K562 (cell line): ENCODE data around the gene AHCYL2. TPM values are rescaled to one million over a fixed set of nuclear protein-coding genes. Genes with fewer than 3 reads are reported as not detected.
A peak's percentile ranks its signal among the peaks of the same experiment; 100 is the strongest.

Experiments used
- ATAC-seq: fragments of 200-7000 bp; cut with Tn5 transposase; 3 replicates; pipeline ENCODE4 v1.9.1; 2020; ENCODE audit warnings: moderate library complexity
- BruUV-seq: library from RNA; stranded (reverse); fragments of 400-500 nt; replicated peaks from 2 replicates; lab custom pipeline; 2021; lab: Mats Ljungman, UMichigan
- CTCF ChIA-PET: fragments of 300-600 bp; formaldehyde crosslinking; extraction: SDS; loops from one replicate; lab custom pipeline; 2021; ENCODE audit warnings: low intra/inter-chr PET ratio; lab: Yijun Ruan, JAX
- POLR2A ChIA-PET: fragments of 300-600, 350-650 bp; sonication (Branson Sonifier 250); formaldehyde crosslinking; extraction: SDS; loops from one replicate; lab custom pipeline; 2021; ENCODE audit warnings: antibody characterized with exemption, inconsistent platforms; lab: Yijun Ruan, JAX
- DNase-seq, 4 experiments: peaks; one replicate each; pipeline versions ENCODE4 v3.0.0 to v3.0.0-alpha.2; 2011 to 2018; ENCODE audit warnings: low spot score in 3 of 4, mixed read lengths in 3 of 4; ENCODE audit errors: extremely low read depth in 1 of 4
- FAIRE-seq: peaks from 2 replicates; lab custom pipeline; 2011; peaks lifted over from hg19 to GRCh38; lab: Jason Lieb, UNC
- H2AFZ ChIP-seq: 2 replicates; pipeline ENCODE4 v1.6.0; 2011; ENCODE audit warnings: low read depth, low read length, control low read depth, inconsistent platforms
- H3K27ac ChIP-seq: fragments of 200-600 bp; 3 replicates; pipeline ENCODE4 v1.8.0; 2011; ENCODE audit warnings: low read depth, mild to moderate bottlenecking, control low read depth, inconsistent platforms, low read length, moderate library complexity, mixed read lengths; ENCODE audit errors: extremely low read depth
- H3K27me3 ChIP-seq, 2 experiments: fragments of 300-600 bp in 1 of 2; 2 replicates in 1 of 2; 3 replicates in 1 of 2; pipeline versions ENCODE4 v1.6.0 to v1.8.0; 2011; ENCODE audit warnings: inconsistent platforms in 2 of 2, low read length in 2 of 2, mild to moderate bottlenecking in 1 of 2, mixed read lengths in 1 of 2, moderate library complexity in 1 of 2; ENCODE audit not compliant: control insufficient read depth in 2 of 2, insufficient read depth in 2 of 2
- H3K36me3 ChIP-seq: fragments of 300-600 bp; 3 replicates; pipeline ENCODE4 v1.8.0; 2011; ENCODE audit warnings: mild to moderate bottlenecking, low read length, inconsistent platforms; ENCODE audit not compliant: control insufficient read depth, insufficient read depth
- H3K4me1 ChIP-seq, 2 experiments: fragments of 200-600 bp in 1 of 2; replicated peaks in 1 of 2; 2 replicates in 1 of 2; 3 replicates in 1 of 2; pipeline versions ENCODE4 v1.5.1 to v1.8.0; 2011; ENCODE audit warnings: inconsistent platforms in 2 of 2, low read length in 2 of 2, mild to moderate bottlenecking in 1 of 2, mixed read lengths in 1 of 2, moderate library complexity in 1 of 2; ENCODE audit not compliant: control insufficient read depth in 2 of 2, insufficient read depth in 2 of 2
- H3K4me2 ChIP-seq: 2 replicates; pipeline ENCODE4 v1.6.1; 2011; ENCODE audit warnings: low read length, control low read depth, inconsistent platforms, mixed read lengths; ENCODE audit not compliant: insufficient read depth
- H3K4me3 ChIP-seq: fragments of 200-600 bp; sonication (generic), shearing (Covaris generic); 2 replicates; pipeline ENCODE4 v1.5.1; 2016; ENCODE audit warnings: control low read depth, inconsistent platforms
- H3K79me2 ChIP-seq: fragments of 200-600 bp; 3 replicates; pipeline ENCODE4 v1.8.0; 2011; ENCODE audit warnings: low read length, inconsistent platforms; ENCODE audit not compliant: control insufficient read depth, insufficient read depth
- H3K9ac ChIP-seq, 2 experiments: 2 replicates each; pipeline versions ENCODE4 v1.6.0 to v1.6.1; 2011; ENCODE audit warnings: low read depth in 2 of 2, low read length in 2 of 2, control low read depth in 1 of 2, inconsistent platforms in 1 of 2, mild to moderate bottlenecking in 1 of 2, mixed read lengths in 1 of 2; ENCODE audit not compliant: insufficient read depth in 1 of 2
- H3K9me1 ChIP-seq: one replicate; pipeline ENCODE4 v1.6.0; 2011; ENCODE audit warnings: inconsistent platforms, mild to moderate bottlenecking, low read length, moderate library complexity; ENCODE audit not compliant: control insufficient read depth, insufficient read depth
- H3K9me3 ChIP-seq: replicated peaks from 2 replicates; pipeline ENCODE4 v1.5.1; 2011; ENCODE audit warnings: low read depth, low read length, inconsistent platforms; ENCODE audit not compliant: control insufficient read depth, insufficient read depth
- H4K20me1 ChIP-seq: replicated peaks from 2 replicates; pipeline ENCODE4 v1.6.1; 2011; ENCODE audit warnings: low read length, inconsistent platforms, mixed read lengths; ENCODE audit not compliant: control insufficient read depth, insufficient read depth
- HCFC1 ChIP-seq: IDR thresholded peaks from 2 replicates; pipeline ENCODE4 v1.6.1; 2012; ENCODE audit warnings: low read depth, low read length, improper control_type of control experiment
- KLF1 ChIP-seq: fragments of 450-650 bp; IDR thresholded peaks from 2 replicates; pipeline ENCODE4 v1.6.1; 2016; ENCODE audit warnings: missing genetic modification characterization, missing compliant biosample characterization
- PRMT5 ChIP-seq: sonication (generic); formaldehyde crosslinking; IDR thresholded peaks from 2 replicates; pipeline ENCODE4 v1.5.0; 2020; ENCODE audit warnings: missing genetic modification reagents
- RBM34 ChIP-seq: fragments of 200-400 bp; formaldehyde crosslinking; IDR thresholded peaks from 2 replicates; pipeline ENCODE4 v1.6.1; 2018; ENCODE audit warnings: low read length, borderline replicate concordance; ENCODE audit not compliant: insufficient read depth
- RFX1 ChIP-seq: fragments of 450-650 bp; IDR thresholded peaks from 2 replicates; pipeline ENCODE4 v1.6.1; 2016; ENCODE audit warnings: mild to moderate bottlenecking, moderate library complexity
- SAFB2 ChIP-seq: fragments of 200-400 bp; formaldehyde crosslinking; IDR thresholded peaks from 2 replicates; pipeline ENCODE4 v1.6.1; 2018; ENCODE audit warnings: borderline replicate concordance, low read length, low read depth, moderate library complexity; ENCODE audit not compliant: severe bottlenecking
- SAP30 ChIP-seq: fragments of 200-600 bp; sonication (generic); IDR thresholded peaks from 2 replicates; pipeline ENCODE4 v1.6.1; 2012; ENCODE audit warnings: borderline replicate concordance, low read depth, mild to moderate bottlenecking, moderate library complexity, low read length, control low read depth, inconsistent platforms; ENCODE audit not compliant: insufficient read depth, poor library complexity, severe bottlenecking
- TBP ChIP-seq: optimal IDR thresholded peaks from 2 replicates; pipeline ENCODE3; 2011; ENCODE audit warnings: low read depth, low read length, improper control_type of control experiment
- TEAD4 ChIP-seq, 2 experiments: sonication (generic) in 1 of 2; formaldehyde crosslinking in 1 of 2; IDR thresholded peaks; 2 replicates each; pipeline versions ENCODE4 v1.6.1 to v1.8.0; 2012 to 2022; ENCODE audit warnings: borderline replicate concordance in 1 of 2, inconsistent platforms in 1 of 2, low read length in 1 of 2, mild to moderate bottlenecking in 1 of 2, missing genetic modification reagents in 1 of 2
- TSC22D4 ChIP-seq: fragments of 450-650 bp; IDR thresholded peaks from 2 replicates; pipeline ENCODE4 v1.6.1; 2016; ENCODE audit warnings: missing genetic modification characterization, missing biosample characterization, control low read depth
- U2AF2 ChIP-seq: fragments of 200-400 bp; formaldehyde crosslinking; optimal IDR thresholded peaks from 2 replicates; pipeline ENCODE3; 2017; ENCODE audit warnings: low read depth, mild to moderate bottlenecking, low read length
- ZNF282 ChIP-seq: sonication (generic); formaldehyde crosslinking; IDR thresholded peaks from 2 replicates; pipeline ENCODE4 v1.8.1; 2023; ENCODE audit warnings: missing genetic modification reagents
- ZNF778 ChIP-seq: fragments of 450-650 bp; formaldehyde crosslinking; IDR thresholded peaks from 2 replicates; pipeline ENCODE4 v1.4.0; 2020; ENCODE audit warnings: mild to moderate bottlenecking, moderate library complexity
- WGBS: fragments of 100-300 bp; shearing (Covaris generic); methylation state at CpG from one replicate; pipeline ENCODE4 v1.1.6; 2016; ENCODE audit warnings: low coverage, mixed read lengths; ENCODE audit not compliant: insufficient coverage; ENCODE audit errors: missing lambda C conversion rate; 5-methylcytosine and 5-hydroxymethylcytosine counted together
- in situ Hi-C: fragments of 300-500 bp; cut with MboI; formaldehyde crosslinking; loops from 4 replicates; pipeline ENCODE4 v1.15.0; 2018; ENCODE audit warnings: inconsistent platforms, mixed read lengths
- intact Hi-C: fragments of 100-400 bp; cut with micrococcal nuclease; formaldehyde crosslinking; loops from 2 replicates; pipeline ENCODE4 v1.14.2; 2022
- polyA plus RNA-seq, 8 experiments: library from polyadenylated mRNA; depleted of rRNA in 4 of 8; stranded (reverse) in 5 of 8; unstranded in 3 of 8; fragments of >200 nt; fragmentation: Nextera tagmentation in 2 of 8; fragmentation: Illumina TruSeq in 1 of 8; extraction: Ambion mirVana in 2 of 8; extraction: Trizol in 1 of 8; gene quantifications; 2 replicates each; pipeline versions ENCODE4 v1.2.1 to v1.2.3, GENCODE V29; 2011 to 2014; ENCODE audit warnings: inconsistent platforms in 1 of 8, missing spikeins in 1 of 8
- total RNA-seq, 7 experiments: library from RNA; depleted of rRNA in 6 of 7; stranded (reverse); fragments of >200 nt in 6 of 7; fragmentation: Illumina TruSeq in 2 of 7; extraction: Trizol in 2 of 7; gene quantifications; 2 replicates each; pipeline versions ENCODE4 v1.2.1 to v1.2.3, GENCODE V29; 2011 to 2021; ENCODE audit warnings: low replicate concordance in 1 of 7
- TF ChIP-seq, protein P1 (sequence below): sonication (generic); formaldehyde crosslinking; IDR thresholded peaks from 2 replicates; pipeline ENCODE4 v1.8.1; 2023; ENCODE audit warnings: mild to moderate bottlenecking, missing genetic modification reagents, moderate library complexity

AHCYL2 gene
- total and polyA plus RNA-seq, 9 of the 15 experiments (the other 6 are each of a cell fraction or from before 2014, with no cell fraction given): 0.93 to 10.5 (median 5.2) TPM

DNA sequence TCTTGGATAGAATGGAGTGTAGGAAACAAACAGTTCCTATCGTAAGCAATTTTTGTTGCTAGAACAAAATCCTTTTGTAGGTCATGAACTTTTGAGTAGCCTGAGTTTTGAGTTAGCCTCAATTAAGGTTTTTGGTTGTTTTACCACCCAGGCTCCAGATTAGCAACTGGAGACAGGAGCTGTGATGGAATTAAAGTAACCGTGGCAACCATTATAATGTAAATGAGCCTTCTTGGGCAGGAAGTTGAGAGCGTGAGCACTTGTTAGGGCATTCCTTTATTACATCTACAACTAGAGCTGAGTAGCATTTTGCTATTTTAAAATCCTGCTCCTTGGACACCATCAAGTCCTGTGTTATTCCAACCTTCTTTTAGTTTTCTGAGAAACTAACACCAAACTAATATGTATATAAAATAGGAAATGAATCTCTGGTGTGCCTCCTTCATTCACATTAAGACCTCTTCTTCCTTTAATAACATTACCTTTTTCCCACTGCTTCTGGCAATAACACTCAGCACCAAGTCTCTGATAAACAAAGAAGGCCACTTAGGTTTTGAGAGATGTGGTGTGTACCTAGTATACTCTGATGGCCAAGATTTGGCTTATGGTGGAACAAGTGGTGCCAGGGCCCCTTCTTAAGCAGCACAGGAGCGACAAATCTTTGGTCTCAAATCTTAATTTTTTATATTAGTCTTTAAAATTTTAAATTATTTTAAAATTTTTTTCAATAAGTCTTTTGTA is 34.0 kb downstream of the AHCYL2 start:
- in situ Hi-C loops (no loop called here), intact Hi-C loops (no loop called here)
- DNase-seq (no peak), ATAC-seq (no peak), FAIRE-seq (no peak)
- H3K4me3 ChIP-seq: no peak overlapping the region
- H3K4me1 ChIP-seq: peaks cover 0 to 7% of the 10 kb centered on the region in 2 experiments; a peak in 1 of 5 replicates
- no TSS peak for BruUV-seq
- WGBS: 32% methylated on average over 4 of the region's 4 CpGs
- ChIA-PET POLR2A (interaction anchor here (0.7 to 0.9 kb wide), 2 partner anchors 11 to 20 kb away, joined by 3 read pairs; no protein-coding TSS in a partner anchor), CTCF (no interaction called here)
- no peaks in the 10 kb centered on the region; a peak in 1 of 5 replicates for H3K27me3 ChIP-seq
- no peak overlapping the region for H3K4me2 ChIP-seq
- H2AFZ ChIP-seq: no peak overlapping the region
- no peaks in the 10 kb centered on the region for H3K79me2 ChIP-seq
- H4K20me1 ChIP-seq: no peaks in the 10 kb centered on the region
- no peak overlapping the region for H3K9ac ChIP-seq
- TF ChIP-seq TEAD4 (IDR thresholded peaks at IDR 0.05; ENCODE audit: low read length) (no peak), TEAD4 (CRISPR knock-in tag; IDR thresholded peaks at IDR 0.05; ENCODE audit: borderline replicate concordance) (no peak), RFX1 (peak; percentile 54; the same call in 1 of the 2 replicates), TSC22D4 (tag) (no peak)
- H3K9me3 ChIP-seq: no peaks in the 10 kb centered on the region
- H3K36me3 ChIP-seq: no peaks in the 10 kb centered on the region
- no peak overlapping the region for H3K27ac ChIP-seq
- no peaks in the 10 kb centered on the region for H3K9me1 ChIP-seq

DNA sequence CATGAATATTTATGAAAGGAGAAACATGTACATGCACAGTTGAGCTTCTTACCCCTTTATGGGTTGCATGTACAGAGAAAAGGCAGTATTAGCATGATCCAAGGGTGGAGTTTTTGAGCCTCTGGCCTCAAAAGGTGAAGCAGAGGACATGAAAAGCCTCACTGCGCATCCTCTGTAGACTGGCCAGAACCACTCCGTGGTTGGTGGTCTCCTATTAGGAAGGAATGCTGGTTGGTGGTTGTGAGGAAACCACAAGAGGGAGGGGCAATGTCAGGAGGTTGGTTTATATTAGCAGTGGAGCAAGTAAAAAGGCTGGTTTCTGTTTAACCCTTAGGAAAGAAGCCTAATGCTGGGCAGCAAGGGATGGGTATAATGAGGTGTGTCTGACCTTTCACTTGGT is 37.5 kb downstream of the AHCYL2 start:
- Histone ChIP-seq H3K36me3 (no peaks in the 10 kb centered on the region), H2AFZ (no peak overlapping the region), H3K4me3 (no peak overlapping the region), H3K4me1 (peaks cover 0 to under 1% of the 10 kb centered on the region in 2 experiments; a peak in 1 of 5 replicates), H3K79me2 (no peaks in the 10 kb centered on the region), H3K27ac (no peak overlapping the region), H4K20me1 (no peaks in the 10 kb centered on the region), H3K27me3 (no peaks in the 10 kb centered on the region; a peak in 1 of 5 replicates), H3K9me3 (no peaks in the 10 kb centered on the region), H3K4me2 (no peak overlapping the region), H3K9ac (no peak overlapping the region), H3K9me1 (no peaks in the 10 kb centered on the region)
- DNase-seq (no peak), ATAC-seq (no peak; the same call in 2 of the 3 replicates), FAIRE-seq (no peak)
- POLR2A ChIA-PET: no interaction called here
- in situ Hi-C loops: no loop called here
- no TSS peak for BruUV-seq
- 52% methylated on average over 2 of the region's 2 CpGs for WGBS
- CTCF ChIA-PET: no interaction called here
- intact Hi-C loops: no loop called here
- TF ChIP-seq ZNF282 (CRISPR knock-in tag): no peak
- no peak for TF ChIP-seq PRMT5 (CRISPR knock-in tag)
- no peak for TF ChIP-seq HCFC1
- no peak for TF ChIP-seq KLF1
- TF ChIP-seq U2AF2: no peak
- no peak for TF ChIP-seq ZNF778 (CRISPR knock-in tag)
- no peak for TF ChIP-seq TBP
- no peak for TF ChIP-seq RBM34
- TF ChIP-seq, protein P1, sequence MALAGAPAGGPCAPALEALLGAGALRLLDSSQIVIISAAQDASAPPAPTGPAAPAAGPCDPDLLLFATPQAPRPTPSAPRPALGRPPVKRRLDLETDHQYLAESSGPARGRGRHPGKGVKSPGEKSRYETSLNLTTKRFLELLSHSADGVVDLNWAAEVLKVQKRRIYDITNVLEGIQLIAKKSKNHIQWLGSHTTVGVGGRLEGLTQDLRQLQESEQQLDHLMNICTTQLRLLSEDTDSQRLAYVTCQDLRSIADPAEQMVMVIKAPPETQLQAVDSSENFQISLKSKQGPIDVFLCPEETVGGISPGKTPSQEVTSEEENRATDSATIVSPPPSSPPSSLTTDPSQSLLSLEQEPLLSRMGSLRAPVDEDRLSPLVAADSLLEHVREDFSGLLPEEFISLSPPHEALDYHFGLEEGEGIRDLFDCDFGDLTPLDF (CRISPR knock-in tag): no peak
- TF ChIP-seq SAP30: no peak
- TF ChIP-seq SAFB2: no peak
